Activated naive CD4-positive, alpha-beta T cell treated with anti-CD3 and anti-CD28 coated beads, Interleukin-2, amount 10 ng/mL, durations not matched to agents 7 days and 5 days (primary cell): ENCODE data around the gene LCP2.

ENCODE experiments used
- CTCF ChIA-PET: fragments of 350-600 bp; sonication (Branson Sonifier 250); formaldehyde crosslinking; loops from one replicate; lab custom pipeline; 2021; ENCODE audit warnings: antibody characterized with exemption; lab: Charles Lee
- DNase-seq: peaks from one replicate; pipeline ENCODE4 v3.0.0-alpha.2; 2020
- H3K27ac Mint-ChIP-seq: one replicate; pipeline ENCODE4 v1.8.0; 2021; ENCODE audit warnings: mild to moderate bottlenecking, moderate library complexity, mixed read lengths
- H3K27me3 Mint-ChIP-seq: one replicate; pipeline ENCODE4 v1.8.0; 2021; ENCODE audit warnings: mild to moderate bottlenecking, mixed read lengths
- H3K36me3 Mint-ChIP-seq: one replicate; pipeline ENCODE4 v1.8.0; 2021; ENCODE audit warnings: mixed read lengths
- H3K4me1 Mint-ChIP-seq: one replicate; pipeline ENCODE4 v1.8.0; 2021; ENCODE audit warnings: mixed read lengths
- H3K4me3 Mint-ChIP-seq: one replicate; pipeline ENCODE4 v1.8.0; 2021; ENCODE audit warnings: mild to moderate bottlenecking, moderate library complexity, mixed read lengths
- H3K9me3 Mint-ChIP-seq: one replicate; pipeline ENCODE4 v1.8.0; 2021; ENCODE audit warnings: mixed read lengths

The LCP2 gene

GRCh38 chr5:170287532-170287931 is 10.0 kb downstream of the LCP2 start:
- H3K36me3 Mint-ChIP-seq = peaks cover 98% of the 10 kb centered on the region
- H3K4me1 Mint-ChIP-seq = peaks cover 100% of the 10 kb centered on the region
- no peaks in the 10 kb centered on the region for H3K27me3 Mint-ChIP-seq
- CTCF ChIA-PET = interaction anchor here (0.9 to 24.2 kb wide), 4 partner anchors 10 to 51 kb away, joined by 3 to 465 read pairs (median 6); partner anchors contain the start of gene LCP2
- no peak for DNase-seq
- peak overlapping the region; percentile 67 for H3K27ac Mint-ChIP-seq
- peaks cover 2% of the 10 kb centered on the region for H3K9me3 Mint-ChIP-seq
- no peak overlapping the region for H3K4me3 Mint-ChIP-seq

- CTCF ChIA-PET = interaction anchor here (0.9 to 24.2 kb wide), 4 partner anchors 11 to 48 kb away, joined by 3 to 465 read pairs (median 6); partner anchors contain the start of gene LCP2
- Mint-ChIP-seq H3K9me3 (peaks cover 2% of the 10 kb centered on the region), H3K4me1 (peaks cover 100% of the 10 kb centered on the region), H3K4me3 (no peak overlapping the region), H3K36me3 (peaks cover 98% of the 10 kb centered on the region), H3K27ac (peak overlapping the region; percentile 67), H3K27me3 (no peaks in the 10 kb centered on the region)
- no peak for DNase-seq
Observed at GRCh38 chr5:170286386-170286925, 11.1 kb downstream of the LCP2 start.

- Mint-ChIP-seq H3K27me3 (no peaks in the 10 kb centered on the region), H3K4me3 (no peak overlapping the region), H3K27ac (peak overlapping the region; percentile 61), H3K9me3 (peaks cover 2% of the 10 kb centered on the region), H3K36me3 (peaks cover 94% of the 10 kb centered on the region), H3K4me1 (peaks cover 100% of the 10 kb centered on the region)
- no peak for DNase-seq
- CTCF ChIA-PET = interaction anchor here (0.7 to 1.9 kb wide), 2 partner anchors 49 to 141 kb away, joined by 3 to 5 read pairs; no protein-coding TSS in a partner anchor
Observed at GRCh38 chr5:170285181-170285580, 12.4 kb downstream of the LCP2 start.

GRCh38 chr5:170284231-170284630 is 13.3 kb downstream of the LCP2 start:
- Mint-ChIP-seq H3K4me1 (peaks cover 100% of the 10 kb centered on the region), H3K9me3 (peaks cover 2% of the 10 kb centered on the region), H3K36me3 (peaks cover 94% of the 10 kb centered on the region), H3K27ac (peak overlapping the region; percentile 97), H3K4me3 (peak overlapping the region; percentile 13), H3K27me3 (no peaks in the 10 kb centered on the region)
- CTCF ChIA-PET = interaction anchor here (3.4 kb wide), 1 partner anchor 13 kb away, joined by 12 read pairs; the partner anchor contains the start of gene LCP2
- no peak for DNase-seq

GRCh38 chr5:170283296-170283695 is 14.3 kb downstream of the LCP2 start:
- Mint-ChIP-seq H3K4me1 (peaks cover 100% of the 10 kb centered on the region), H3K27ac (peak overlapping the region; percentile 97), H3K36me3 (peaks cover 86% of the 10 kb centered on the region), H3K27me3 (no peaks in the 10 kb centered on the region), H3K4me3 (peak overlapping the region; percentile 42), H3K9me3 (peaks cover 2% of the 10 kb centered on the region)
- CTCF ChIA-PET = interaction anchor here (1.0 to 3.4 kb wide), 10 partner anchors 9 to 57 kb away, joined by 3 to 15 read pairs (median 5); partner anchors contain the start of gene LCP2
- no peak for DNase-seq

- peak overlapping the region; percentile 97 for H3K27ac Mint-ChIP-seq
Observed at GRCh38 chr5:170280011-170280493, 17.5 kb downstream of the LCP2 start.

GRCh38 chr5:170279459-170279817 is 18.1 kb downstream of the LCP2 start:
- CTCF ChIA-PET = interaction anchor here (0.7 to 16.1 kb wide), 5 partner anchors 13 to 60 kb away, joined by 3 to 465 read pairs (median 16); partner anchors contain the start of gene LCP2
- peaks cover 2% of the 10 kb centered on the region for H3K9me3 Mint-ChIP-seq
- H3K4me1 Mint-ChIP-seq = peaks cover 97% of the 10 kb centered on the region
- H3K27ac Mint-ChIP-seq = peak overlapping the region; percentile 97
- peak overlapping the region; percentile 66 for H3K4me3 Mint-ChIP-seq
- H3K36me3 Mint-ChIP-seq = peaks cover 82% of the 10 kb centered on the region
- DNase-seq = no peak
- no peaks in the 10 kb centered on the region for H3K27me3 Mint-ChIP-seq

More at GRCh38 chr5:170280011-170280493, 17.5 kb downstream of the LCP2 start:
- no peak for DNase-seq
- peaks cover 83% of the 10 kb centered on the region for H3K36me3 Mint-ChIP-seq
- CTCF ChIA-PET = interaction anchor here (0.7 to 16.1 kb wide), 4 partner anchors 13 to 59 kb away, joined by 3 to 465 read pairs (median 16); partner anchors contain the start of gene LCP2
- no peaks in the 10 kb centered on the region for H3K27me3 Mint-ChIP-seq
- peaks cover 98% of the 10 kb centered on the region for H3K4me1 Mint-ChIP-seq
- H3K9me3 Mint-ChIP-seq = peaks cover 2% of the 10 kb centered on the region
- H3K4me3 Mint-ChIP-seq = peak overlapping the region; percentile 66

GRCh38 chr5:170278611-170279458 is 18.7 kb downstream of the LCP2 start:
- Mint-ChIP-seq H3K36me3 (peaks cover 82% of the 10 kb centered on the region), H3K27me3 (no peaks in the 10 kb centered on the region), H3K27ac (peak overlapping the region; percentile 97), H3K4me1 (peaks cover 97% of the 10 kb centered on the region), H3K4me3 (peak overlapping the region; percentile 66), H3K9me3 (no peaks in the 10 kb centered on the region)
- DNase-seq = peak; percentile 93
- CTCF ChIA-PET = interaction anchor here (0.8 to 16.1 kb wide), 7 partner anchors 12 to 67 kb away, joined by 3 to 465 read pairs (median 13); partner anchors contain the start of gene LCP2

GRCh38 chr5:170277867-170278281 is 19.7 kb downstream of the LCP2 start:
- Mint-ChIP-seq H3K9me3 (no peaks in the 10 kb centered on the region), H3K4me3 (peak overlapping the region; percentile 71), H3K4me1 (peaks cover 95% of the 10 kb centered on the region), H3K27me3 (no peaks in the 10 kb centered on the region), H3K27ac (peak overlapping the region; percentile 97), H3K36me3 (peaks cover 82% of the 10 kb centered on the region)
- CTCF ChIA-PET = interaction anchor here (0.8 to 16.1 kb wide), 8 partner anchors 11 to 68 kb away, joined by 3 to 465 read pairs (median 14); partner anchors contain the start of gene LCP2
- DNase-seq = no peak

GRCh38 chr5:170276140-170276539 is 21.4 kb downstream of the LCP2 start:
- Mint-ChIP-seq H3K4me1 (peaks cover 93% of the 10 kb centered on the region), H3K9me3 (no peaks in the 10 kb centered on the region), H3K27ac (peak overlapping the region; percentile 97), H3K36me3 (peaks cover 80% of the 10 kb centered on the region), H3K27me3 (no peaks in the 10 kb centered on the region), H3K4me3 (peak overlapping the region; percentile 67)
- DNase-seq = no peak
- CTCF ChIA-PET = interaction anchor here (0.9 to 16.1 kb wide), 6 partner anchors 9 to 63 kb away, joined by 4 to 465 read pairs (median 29); partner anchors contain the start of gene LCP2

GRCh38 chr5:170275376-170275994 is 22.1 kb downstream of the LCP2 start:
- Mint-ChIP-seq H3K27ac (peak overlapping the region; percentile 97), H3K9me3 (no peaks in the 10 kb centered on the region), H3K4me1 (peaks cover 93% of the 10 kb centered on the region), H3K27me3 (no peaks in the 10 kb centered on the region), H3K4me3 (peak overlapping the region; percentile 67), H3K36me3 (peaks cover 85% of the 10 kb centered on the region)
- CTCF ChIA-PET = interaction anchor here (1.4 to 16.1 kb wide), 12 partner anchors 8 to 146 kb away, joined by 5 to 465 read pairs (median 11); partner anchors contain the start of gene LCP2
- DNase-seq = peak; percentile 36

- DNase-seq = peak; percentile 74
- Mint-ChIP-seq H3K36me3 (peaks cover 83% of the 10 kb centered on the region), H3K4me1 (peaks cover 92% of the 10 kb centered on the region), H3K4me3 (peak overlapping the region; percentile 68), H3K9me3 (no peaks in the 10 kb centered on the region), H3K27ac (peak overlapping the region; percentile 97), H3K27me3 (no peaks in the 10 kb centered on the region)
- CTCF ChIA-PET = interaction anchor here (0.6 to 16.1 kb wide), 20 partner anchors 8 to 173 kb away, joined by 3 to 465 read pairs (median 6); partner anchors contain the start of gene LCP2
Observed at GRCh38 chr5:170273968-170274710, 23.4 kb downstream of the LCP2 start.
